GM12878 (cell line): ENCODE measurements around the gene LPGAT1. TPM values are rescaled to one million over a fixed set of nuclear protein-coding genes. Genes with fewer than 3 reads are reported as not detected.

ENCODE experiments used
- ATAC-seq: fragments of 200-7000 bp; cut with Tn5 transposase; 3 replicates; pipeline ENCODE4 v1.9.1; 2020; ENCODE audit warnings: mild to moderate bottlenecking, moderate library complexity
- BruUV-seq: library from RNA; stranded (reverse); fragments of 400-500 nt; replicated peaks from 2 replicates; lab custom pipeline; 2021; lab: Mats Ljungman, UMichigan
- CTCF ChIA-PET: fragments of 300-600 bp; sonication (Branson Sonifier 250); formaldehyde crosslinking; extraction: SDS; loops from one replicate; lab custom pipeline; 2021; ENCODE audit warnings: inconsistent platforms; lab: Yijun Ruan, JAX
- POLR2A ChIA-PET: fragments of 350-600 bp; formaldehyde crosslinking; extraction: SDS; loops from one replicate; lab custom pipeline; 2021; ENCODE audit warnings: inconsistent platforms; lab: Charles Lee
- RAD21 ChIA-PET: fragments of 300-600 bp; sonication (Branson Sonifier 250); formaldehyde crosslinking; loops from one replicate; lab custom pipeline; 2023; ENCODE audit warnings: antibody characterized with exemption; ENCODE audit not compliant: unreplicated experiment; lab: Charles Lee
- SMC1A ChIA-PET: fragments of 300-600 bp; sonication (Branson Sonifier 250); formaldehyde crosslinking; loops from one replicate; lab custom pipeline; 2023; ENCODE audit not compliant: unreplicated experiment, uncharacterized antibody; lab: Charles Lee
- DNase-seq: peaks from one replicate; pipeline ENCODE4 v3.0.0-alpha.2; 2011; ENCODE audit warnings: low read depth, low spot score
- FAIRE-seq: peaks from 3 replicates; lab custom pipeline; 2011; peaks lifted over from hg19 to GRCh38; lab: Jason Lieb, UNC
- H2AFZ ChIP-seq: 2 replicates; pipeline ENCODE4 v1.6.0; 2011; ENCODE audit warnings: low read depth, low read length, control low read depth; ENCODE audit not compliant: control insufficient read depth
- H3K27ac ChIP-seq: 2 replicates; pipeline ENCODE4 v1.5.1; 2011; ENCODE audit warnings: control low read depth; ENCODE audit not compliant: control insufficient read depth, insufficient read depth
- H3K27me3 ChIP-seq, 2 experiments: replicated peaks in 1 of 2; 2 replicates each; pipeline versions ENCODE4 v1.6.0 to v1.6.1; 2011; ENCODE audit warnings: low read length in 1 of 2; ENCODE audit not compliant: control insufficient read depth in 2 of 2, insufficient read depth in 2 of 2
- H3K36me3 ChIP-seq, 2 experiments: 2 replicates each; pipeline ENCODE4 v1.5.1; 2011; ENCODE audit warnings: low read length in 1 of 2; ENCODE audit not compliant: control insufficient read depth in 2 of 2, insufficient read depth in 2 of 2
- H3K4me1 ChIP-seq: 2 replicates; pipeline ENCODE4 v1.6.1; 2011; ENCODE audit warnings: mild to moderate bottlenecking, low read length, moderate library complexity, mixed read lengths; ENCODE audit not compliant: control insufficient read depth, insufficient read depth
- H3K4me2 ChIP-seq: 2 replicates; pipeline ENCODE4 v1.6.0; 2011; ENCODE audit warnings: control low read depth; ENCODE audit not compliant: control insufficient read depth, insufficient read depth
- H3K4me3 ChIP-seq: fragments of 200-600 bp; sonication (generic); 2 replicates; pipeline ENCODE4 v1.5.1; 2016
- H3K79me2 ChIP-seq: 2 replicates; pipeline ENCODE4 v1.6.0; 2011; ENCODE audit warnings: low read length; ENCODE audit not compliant: control insufficient read depth, insufficient read depth
- H3K9ac ChIP-seq: 2 replicates; pipeline ENCODE4 v1.8.0; 2011; ENCODE audit warnings: low read length, control low read depth, mixed read lengths; ENCODE audit not compliant: control insufficient read depth, insufficient read depth
- H3K9me3 ChIP-seq: replicated peaks from 3 replicates; pipeline ENCODE4 v1.5.1; 2011; ENCODE audit warnings: mild to moderate bottlenecking, low read length; ENCODE audit not compliant: control insufficient read depth, insufficient read depth
- H4K20me1 ChIP-seq: 2 replicates; pipeline ENCODE4 v1.6.0; 2011; ENCODE audit not compliant: control insufficient read depth, insufficient read depth
- CREM ChIP-seq: IDR thresholded peaks from 2 replicates; pipeline ENCODE4 v1.6.1; 2014; ENCODE audit warnings: antibody characterized with exemption, low read depth
- DPF2 ChIP-seq: fragments of 450-650 bp; IDR thresholded peaks from 2 replicates; pipeline ENCODE4 v1.6.1; 2017; ENCODE audit warnings: mild to moderate bottlenecking
- EGR1 ChIP-seq, 2 experiments: IDR thresholded peaks; 1 replicate in 1 of 2; 2 replicates in 1 of 2; pipeline ENCODE4 v1.6.1; 2011 to 2012; ENCODE audit warnings: low read depth in 2 of 2, low read length in 2 of 2, borderline replicate concordance in 1 of 2, mild to moderate bottlenecking in 1 of 2, moderate library complexity in 1 of 2
- EP300 ChIP-seq, 2 experiments: fragments of 150-350 bp in 1 of 2; IDR thresholded peaks; 2 replicates each; pipeline ENCODE4 v1.6.1; 2011 to 2012; ENCODE audit warnings: low read depth in 2 of 2, low read length in 2 of 2, borderline replicate concordance in 1 of 2, improper control_type of control experiment in 1 of 2, inconsistent platforms in 1 of 2; ENCODE audit not compliant: control insufficient read depth in 1 of 2
- GATAD2B ChIP-seq: fragments of 450-650 bp; conservative IDR thresholded peaks from 2 replicates; pipeline ENCODE4 v1.6.1; 2017; ENCODE audit warnings: low read depth, mild to moderate bottlenecking, moderate library complexity
- HDAC2 ChIP-seq: fragments of 200-600 bp; sonication (generic); IDR thresholded peaks from 2 replicates; pipeline ENCODE4 v1.6.1; 2017
- IKZF1 ChIP-seq: fragments of 450-650 bp; conservative IDR thresholded peaks from 2 replicates; pipeline ENCODE4 v1.6.1; 2017; ENCODE audit warnings: antibody characterized with exemption, mild to moderate bottlenecking
- JUNB ChIP-seq: IDR thresholded peaks from 2 replicates; pipeline ENCODE4 v1.6.1; 2016; ENCODE audit warnings: antibody characterized with exemption, mild to moderate bottlenecking
- MEF2B ChIP-seq: fragments of 450-650 bp; IDR thresholded peaks from 2 replicates; pipeline ENCODE4 v1.6.1; 2018; ENCODE audit warnings: mild to moderate bottlenecking, moderate library complexity; ENCODE audit not compliant: partially characterized antibody, poor library complexity, severe bottlenecking
- MTA2 ChIP-seq: fragments of 450-650 bp; IDR thresholded peaks from 2 replicates; pipeline ENCODE4 v1.6.1; 2016; ENCODE audit warnings: low read depth, mild to moderate bottlenecking, moderate library complexity
- NBN ChIP-seq: fragments of 450-650 bp; IDR thresholded peaks from 2 replicates; pipeline ENCODE4 v1.6.1; 2016
- RELA ChIP-seq: fragments of 450-650 bp; IDR thresholded peaks from 2 replicates; pipeline ENCODE4 v1.8.0; 2014; ENCODE audit warnings: borderline replicate concordance; ENCODE audit not compliant: partially characterized antibody
- SMARCA5 ChIP-seq: fragments of 450-650 bp; IDR thresholded peaks from 2 replicates; pipeline ENCODE4 v1.6.1; 2017; ENCODE audit warnings: mild to moderate bottlenecking
- SUZ12 ChIP-seq: fragments of 200-600 bp; sonication (generic); IDR thresholded peaks from one replicate; pipeline ENCODE4 v1.6.1; 2018; ENCODE audit warnings: antibody characterized with exemption, mild to moderate bottlenecking; ENCODE audit not compliant: unreplicated experiment
- WGBS: methylation state at CpG from one replicate; pipeline ENCODE4 v1.1.6; 2016; ENCODE audit warnings: low lambda C conversion rate; ENCODE audit not compliant: insufficient replicate concordance, insufficient coverage; ENCODE audit errors: missing lambda C conversion rate; 5-methylcytosine and 5-hydroxymethylcytosine counted together
- in situ Hi-C: fragments of 300-500 bp; cut with MboI; formaldehyde crosslinking; loops from 9 replicates; pipeline ENCODE4 v1.14.3; 2018; ENCODE audit warnings: mixed read lengths
- intact Hi-C: fragments of 100-400 bp; cut with micrococcal nuclease; formaldehyde crosslinking; loops from one replicate; pipeline ENCODE4 v1.14.2; 2022; ENCODE audit not compliant: unreplicated experiment
- polyA plus RNA-seq, 11 experiments: library from polyadenylated mRNA; depleted of rRNA in 4 of 11; unstranded in 6 of 11; stranded (reverse) in 5 of 11; fragments of >200 nt; fragmentation: Nextera tagmentation in 4 of 11; fragmentation: Illumina TruSeq in 1 of 11; extraction: Ambion mirVana in 4 of 11; extraction: Trizol in 1 of 11; gene quantifications; 1 replicate in 1 of 11; 2 replicates in 10 of 11; pipeline versions ENCODE4 v1.2.1 to v1.2.3, GENCODE V29; 2011 to 2016; ENCODE audit warnings: inconsistent platforms in 2 of 11, missing spikeins in 2 of 11, low read depth in 1 of 11
- total RNA-seq, 4 experiments: library from RNA; depleted of rRNA in 3 of 4; stranded (reverse); fragments of >200 nt in 3 of 4; fragmentation: Illumina TruSeq in 1 of 4; extraction: Trizol in 1 of 4; gene quantifications; 2 replicates each; pipeline versions ENCODE4 v1.2.1 to v1.2.3, GENCODE V29; 2013 to 2021
- TF ChIP-seq, protein P1 (sequence below): fragments of 450-650 bp; IDR thresholded peaks from 2 replicates; pipeline ENCODE4 v1.6.1; 2018; ENCODE audit warnings: borderline replicate concordance, mild to moderate bottlenecking; ENCODE audit not compliant: partially characterized antibody
- TF ChIP-seq, protein P2 (sequence below): fragments of 450-650 bp; IDR thresholded peaks from 2 replicates; pipeline ENCODE4 v1.6.1; 2017; ENCODE audit warnings: mild to moderate bottlenecking, low read depth, inconsistent platforms; ENCODE audit not compliant: poor library complexity, severe bottlenecking
- TF ChIP-seq, protein P3 (sequence below): IDR thresholded peaks from 2 replicates; pipeline ENCODE4 v1.6.1; 2012; ENCODE audit warnings: low read depth, low read length, improper control_type of control experiment

The LPGAT1 gene
- total and polyA plus RNA-seq, 10 of the 15 experiments (the other 5 are each of a cell fraction or from before 2014, with no cell fraction given), result 5.8 to 40.6 (median 19.2) TPM

DNA sequence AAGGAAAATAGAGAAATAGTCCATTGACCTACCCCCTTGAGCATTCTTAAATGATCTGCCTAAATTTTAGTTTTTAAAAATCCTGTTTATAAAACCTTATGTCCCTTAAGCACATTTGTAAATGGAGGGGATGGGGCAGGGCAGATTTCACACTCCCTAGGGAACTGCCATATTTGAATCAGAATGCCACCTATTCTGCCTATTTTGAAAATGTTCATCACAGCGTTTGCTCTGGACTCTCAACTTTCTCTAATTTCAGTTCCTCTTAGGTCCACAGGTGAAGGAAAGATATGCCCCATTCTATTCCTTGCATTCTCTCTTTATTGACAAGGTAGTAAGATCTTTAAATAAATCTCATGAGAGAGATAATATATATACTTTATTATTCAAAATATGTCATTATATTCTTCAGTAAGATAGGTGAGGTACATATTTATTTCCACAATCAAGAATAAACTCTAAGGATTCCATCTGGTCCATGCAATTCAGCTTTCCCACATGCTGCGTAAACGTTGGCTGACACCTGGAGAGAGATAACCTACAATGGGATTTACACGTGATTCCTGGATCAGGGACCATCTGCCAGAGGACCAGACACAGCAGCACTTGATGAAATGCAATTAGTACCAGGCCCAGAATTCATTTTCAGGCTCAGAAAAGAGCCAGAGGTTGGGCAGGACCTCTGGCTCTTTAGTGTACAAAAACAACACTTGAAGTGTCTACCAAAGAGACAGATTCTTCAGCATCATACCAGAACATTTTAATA, 1.2 kb upstream of the LPGAT1 start:
- POLR2A ChIA-PET, result interaction anchor here (0.6 to 1.9 kb wide), 2 partner anchors 102 to 331 kb away, joined by 3 to 6 read pairs; no protein-coding TSS in a partner anchor
- Histone ChIP-seq H4K20me1 (no peaks in the 10 kb centered on the region), H3K9me3 (no peaks in the 10 kb centered on the region), H3K4me1 (peaks cover 28% of the 10 kb centered on the region), H3K27me3 (no peaks in the 10 kb centered on the region), H3K4me2 (peak overlapping the region; percentile 95), H3K27ac (peak overlapping the region; percentile 47; the same call in 1 of the 2 replicates), H3K79me2 (peaks cover 37% of the 10 kb centered on the region), H3K36me3 (no peaks in the 10 kb centered on the region), H2AFZ (no peak overlapping the region), H3K4me3 (peak overlapping the region; percentile 48; the same call in 1 of the 2 replicates), H3K9ac (no peak overlapping the region)
- ATAC-seq, result peak; percentile 37
- intact Hi-C loops (loop anchor here (2.0 to 5.0 kb wide), 4 partner anchors 107 to 254 kb away; partner anchors contain the start of genes DTL, INTS7 and SLC30A1), in situ Hi-C loops (loop anchor here (5.0 kb wide), 2 partner anchors 106 to 134 kb away; no protein-coding TSS in a partner anchor)
- SMC1A ChIA-PET, result interaction anchor here (0.9 to 3.2 kb wide), 7 partner anchors 11 to 156 kb away, joined by 3 to 14 read pairs (median 4); no protein-coding TSS in a partner anchor
- no TSS peak for BruUV-seq
- 77% methylated on average over 4 of the region's 4 CpGs for WGBS
- RAD21 ChIA-PET, result interaction anchor here (0.6 to 3.5 kb wide), 5 partner anchors 10 to 136 kb away, joined by 3 to 20 read pairs (median 3); no protein-coding TSS in a partner anchor
- DNase-seq, result no peak
- FAIRE-seq, result peak; percentile 7
- CTCF ChIA-PET, result interaction anchor here (0.7 to 3.7 kb wide), 5 partner anchors 9 to 151 kb away, joined by 3 to 16 read pairs (median 8); no protein-coding TSS in a partner anchor
- TF ChIP-seq MEF2B (peak; percentile 85), DPF2 (peak; percentile 32; the same call in 1 of the 2 replicates), EP300 (IDR thresholded peaks at IDR 0.05; ENCODE audit: borderline replicate concordance in 1 of 2, control insufficient read depth in 1 of 2, low read depth in 2 of 2, low read length in 2 of 2) (no peak), GATAD2B (0 out of 2 replicates have a peak, but pooled peaks have one; percentile 34), EGR1 (IDR thresholded peaks at IDR 0.05; ENCODE audit: borderline replicate concordance in 1 of 2, low read depth in 2 of 2, low read length in 2 of 2) (no peak), MTA2 (peak; percentile 16; the same call in 1 of the 2 replicates), SMARCA5 (no peak), RELA (no peak), HDAC2 (no peak), JUNB (no peak), CREM (no peak), NBN (no peak), IKZF1 (no peak; the same call in 1 of the 2 replicates), SUZ12 (no peak)
- TF ChIP-seq, protein P1, sequence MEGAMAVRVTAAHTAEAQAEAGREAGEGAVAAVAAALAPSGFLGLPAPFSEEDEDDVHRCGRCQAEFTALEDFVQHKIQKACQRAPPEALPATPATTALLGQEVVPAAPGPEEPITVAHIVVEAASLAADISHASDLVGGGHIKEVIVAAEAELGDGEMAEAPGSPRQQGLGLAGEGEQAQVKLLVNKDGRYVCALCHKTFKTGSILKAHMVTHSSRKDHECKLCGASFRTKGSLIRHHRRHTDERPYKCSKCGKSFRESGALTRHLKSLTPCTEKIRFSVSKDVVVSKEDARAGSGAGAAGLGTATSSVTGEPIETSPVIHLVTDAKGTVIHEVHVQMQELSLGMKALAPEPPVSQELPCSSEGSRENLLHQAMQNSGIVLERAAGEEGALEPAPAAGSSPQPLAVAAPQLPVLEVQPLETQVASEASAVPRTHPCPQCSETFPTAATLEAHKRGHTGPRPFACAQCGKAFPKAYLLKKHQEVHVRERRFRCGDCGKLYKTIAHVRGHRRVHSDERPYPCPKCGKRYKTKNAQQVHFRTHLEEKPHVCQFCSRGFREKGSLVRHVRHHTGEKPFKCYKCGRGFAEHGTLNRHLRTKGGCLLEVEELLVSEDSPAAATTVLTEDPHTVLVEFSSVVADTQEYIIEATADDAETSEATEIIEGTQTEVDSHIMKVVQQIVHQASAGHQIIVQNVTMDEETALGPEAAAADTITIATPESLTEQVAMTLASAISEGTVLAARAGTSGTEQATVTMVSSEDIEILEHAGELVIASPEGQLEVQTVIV, result no peak
- TF ChIP-seq, protein P2, sequence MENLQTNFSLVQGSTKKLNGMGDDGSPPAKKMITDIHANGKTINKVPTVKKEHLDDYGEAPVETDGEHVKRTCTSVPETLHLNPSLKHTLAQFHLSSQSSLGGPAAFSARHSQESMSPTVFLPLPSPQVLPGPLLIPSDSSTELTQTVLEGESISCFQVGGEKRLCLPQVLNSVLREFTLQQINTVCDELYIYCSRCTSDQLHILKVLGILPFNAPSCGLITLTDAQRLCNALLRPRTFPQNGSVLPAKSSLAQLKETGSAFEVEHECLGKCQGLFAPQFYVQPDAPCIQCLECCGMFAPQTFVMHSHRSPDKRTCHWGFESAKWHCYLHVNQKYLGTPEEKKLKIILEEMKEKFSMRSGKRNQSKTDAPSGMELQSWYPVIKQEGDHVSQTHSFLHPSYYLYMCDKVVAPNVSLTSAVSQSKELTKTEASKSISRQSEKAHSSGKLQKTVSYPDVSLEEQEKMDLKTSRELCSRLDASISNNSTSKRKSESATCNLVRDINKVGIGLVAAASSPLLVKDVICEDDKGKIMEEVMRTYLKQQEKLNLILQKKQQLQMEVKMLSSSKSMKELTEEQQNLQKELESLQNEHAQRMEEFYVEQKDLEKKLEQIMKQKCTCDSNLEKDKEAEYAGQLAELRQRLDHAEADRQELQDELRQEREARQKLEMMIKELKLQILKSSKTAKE, result peak; percentile 22
- TF ChIP-seq, protein P3, sequence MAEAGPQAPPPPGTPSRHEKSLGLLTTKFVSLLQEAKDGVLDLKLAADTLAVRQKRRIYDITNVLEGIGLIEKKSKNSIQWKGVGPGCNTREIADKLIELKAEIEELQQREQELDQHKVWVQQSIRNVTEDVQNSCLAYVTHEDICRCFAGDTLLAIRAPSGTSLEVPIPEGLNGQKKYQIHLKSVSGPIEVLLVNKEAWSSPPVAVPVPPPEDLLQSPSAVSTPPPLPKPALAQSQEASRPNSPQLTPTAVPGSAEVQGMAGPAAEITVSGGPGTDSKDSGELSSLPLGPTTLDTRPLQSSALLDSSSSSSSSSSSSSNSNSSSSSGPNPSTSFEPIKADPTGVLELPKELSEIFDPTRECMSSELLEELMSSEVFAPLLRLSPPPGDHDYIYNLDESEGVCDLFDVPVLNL, result no peak
